ENCODE measurements around the gene ZNF764.

ZNF764 gene

GRCh38 chr16:30511509-30511908, 46.7 kb downstream of the ZNF764 start:
- in situ Hi-C loops (cut with HindIII; ENCODE audit: low pct_unique_long_range_greater_than_20kb, low sequenced_read_pairs), result no loop called here
- DNase-seq (ENCODE audit: low read depth in 1 of 2, low spot score in 1 of 2), result no peak
- TF ChIP-seq JUND (IDR thresholded peaks at IDR 0.05; ENCODE audit: low read depth), result no peak

GRCh38 chr16:30510376-30510938, 47.7 kb downstream of the ZNF764 start:
- no peak for DNase-seq (ENCODE audit: low read depth in 1 of 2, low spot score in 1 of 2)
- in situ Hi-C loops (cut with HindIII; ENCODE audit: low pct_unique_long_range_greater_than_20kb, low sequenced_read_pairs), result no loop called here
- no peak for TF ChIP-seq JUND (IDR thresholded peaks at IDR 0.05; ENCODE audit: low read depth)

- no peak for TF ChIP-seq JUND (IDR thresholded peaks at IDR 0.05; ENCODE audit: low read depth)
- in situ Hi-C loops (cut with HindIII; ENCODE audit: low pct_unique_long_range_greater_than_20kb, low sequenced_read_pairs), result no loop called here
- no peak for DNase-seq (ENCODE audit: low read depth in 1 of 2, low spot score in 1 of 2)
Observed at GRCh38 chr16:30509081-30509765, 49.0 kb downstream of the ZNF764 start.
